AG04450 (cell line): ENCODE measurements around the gene TRIM42. TPM values are rescaled to one million over a fixed set of nuclear protein-coding genes. Genes with fewer than 3 reads are reported as not detected.

ENCODE experiments used
- CTCF ChIA-PET: fragments of 300-600, 350-600 bp; formaldehyde crosslinking; extraction: SDS; loops from one replicate; lab custom pipeline; 2022; ENCODE audit warnings: antibody characterized with exemption, inconsistent platforms; lab: Charles Lee
- POLR2A ChIA-PET: fragments of 350-600 bp; formaldehyde crosslinking; extraction: SDS; loops from one replicate; lab custom pipeline; 2021; ENCODE audit warnings: antibody characterized with exemption, inconsistent platforms; lab: Yijun Ruan, JAX
- DNase-seq: peaks from one replicate; pipeline ENCODE4 v3.0.0-alpha.2; 2011; ENCODE audit warnings: low read depth, low spot score
- H3K27ac ChIP-seq: one replicate; pipeline ENCODE4 v1.5.1; 2012; ENCODE audit warnings: low read depth, low read length, control low read depth
- H3K27me3 ChIP-seq: one replicate; pipeline ENCODE4 v1.6.0; 2012; ENCODE audit warnings: low read length; ENCODE audit not compliant: control insufficient read depth, insufficient read depth
- H3K4me3 ChIP-seq: 2 replicates; pipeline ENCODE4 v1.5.1; 2011; ENCODE audit warnings: mild to moderate bottlenecking, low read depth, low read length, control low read depth
- H3K9me3 ChIP-seq: 2 replicates; pipeline ENCODE4 v1.5.1; 2012; ENCODE audit warnings: low read length; ENCODE audit not compliant: control insufficient read depth, insufficient read depth
- polyA plus RNA-seq: library from polyadenylated mRNA; depleted of rRNA; stranded (reverse); fragments of >200 nt; gene quantifications from 2 replicates; pipeline ENCODE4 v1.2.3, GENCODE V29; 2011
- TF ChIP-seq, protein P1 (sequence below): IDR thresholded peaks from 2 replicates; pipeline ENCODE4 v1.5.1; 2011; ENCODE audit warnings: low read depth, low read length, control low read depth, inconsistent platforms

TRIM42 gene
- polyA plus RNA-seq, 1 experiment = not detected

DNA sequence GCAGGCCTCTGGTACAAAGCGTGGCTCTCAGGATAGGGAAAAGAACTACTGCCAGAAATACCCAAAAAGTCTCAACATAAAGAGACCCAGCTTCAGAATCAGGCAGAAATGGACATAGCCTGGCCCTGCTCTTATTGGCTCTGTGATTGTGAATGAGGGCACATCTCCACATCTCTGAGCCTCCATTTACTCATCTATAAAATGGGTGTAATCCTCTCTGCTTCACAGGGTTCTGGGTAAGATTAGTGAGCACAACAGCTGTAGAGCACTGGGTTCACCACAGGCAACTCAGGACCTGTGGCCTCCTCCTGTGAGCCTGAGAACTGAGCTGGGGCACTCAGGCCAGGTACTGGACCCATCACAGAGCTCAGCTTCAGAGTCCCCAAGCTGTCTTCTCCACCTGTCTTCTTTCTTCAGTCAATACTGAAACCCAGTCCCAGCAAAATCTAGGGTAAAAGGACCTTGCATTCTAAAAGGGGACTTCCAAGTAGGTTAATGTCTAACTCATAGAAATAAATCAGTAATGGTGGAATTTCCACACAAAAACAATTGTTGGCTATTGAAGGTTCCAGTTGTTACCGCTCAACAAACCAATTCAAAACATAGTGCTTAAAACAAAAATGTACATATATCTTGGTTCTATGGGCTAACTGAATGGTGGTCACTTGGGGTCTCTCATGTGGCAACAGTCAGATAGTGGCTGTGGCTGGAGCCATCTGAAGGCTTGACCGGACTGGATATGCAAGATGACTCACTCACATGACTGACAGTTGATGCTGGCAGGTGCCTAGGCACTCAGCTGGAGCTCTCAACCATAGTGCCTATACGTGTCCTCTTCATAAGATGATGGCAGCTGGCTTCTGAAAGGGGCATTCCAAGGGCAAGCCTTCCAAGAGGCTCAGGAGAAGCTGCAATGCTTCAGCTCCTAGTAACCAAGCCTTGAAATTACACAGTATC is 47.3 kb downstream of the TRIM42 start:
- Histone ChIP-seq H3K9me3 (no peaks in the 10 kb centered on the region), H3K27me3 (no peaks in the 10 kb centered on the region), H3K27ac (no peak overlapping the region), H3K4me3 (no peak overlapping the region)
- POLR2A ChIA-PET = no interaction called here
- CTCF ChIA-PET = no interaction called here
- DNase-seq = no peak
- TF ChIP-seq, protein P1, sequence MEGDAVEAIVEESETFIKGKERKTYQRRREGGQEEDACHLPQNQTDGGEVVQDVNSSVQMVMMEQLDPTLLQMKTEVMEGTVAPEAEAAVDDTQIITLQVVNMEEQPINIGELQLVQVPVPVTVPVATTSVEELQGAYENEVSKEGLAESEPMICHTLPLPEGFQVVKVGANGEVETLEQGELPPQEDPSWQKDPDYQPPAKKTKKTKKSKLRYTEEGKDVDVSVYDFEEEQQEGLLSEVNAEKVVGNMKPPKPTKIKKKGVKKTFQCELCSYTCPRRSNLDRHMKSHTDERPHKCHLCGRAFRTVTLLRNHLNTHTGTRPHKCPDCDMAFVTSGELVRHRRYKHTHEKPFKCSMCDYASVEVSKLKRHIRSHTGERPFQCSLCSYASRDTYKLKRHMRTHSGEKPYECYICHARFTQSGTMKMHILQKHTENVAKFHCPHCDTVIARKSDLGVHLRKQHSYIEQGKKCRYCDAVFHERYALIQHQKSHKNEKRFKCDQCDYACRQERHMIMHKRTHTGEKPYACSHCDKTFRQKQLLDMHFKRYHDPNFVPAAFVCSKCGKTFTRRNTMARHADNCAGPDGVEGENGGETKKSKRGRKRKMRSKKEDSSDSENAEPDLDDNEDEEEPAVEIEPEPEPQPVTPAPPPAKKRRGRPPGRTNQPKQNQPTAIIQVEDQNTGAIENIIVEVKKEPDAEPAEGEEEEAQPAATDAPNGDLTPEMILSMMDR = no peak

DNA sequence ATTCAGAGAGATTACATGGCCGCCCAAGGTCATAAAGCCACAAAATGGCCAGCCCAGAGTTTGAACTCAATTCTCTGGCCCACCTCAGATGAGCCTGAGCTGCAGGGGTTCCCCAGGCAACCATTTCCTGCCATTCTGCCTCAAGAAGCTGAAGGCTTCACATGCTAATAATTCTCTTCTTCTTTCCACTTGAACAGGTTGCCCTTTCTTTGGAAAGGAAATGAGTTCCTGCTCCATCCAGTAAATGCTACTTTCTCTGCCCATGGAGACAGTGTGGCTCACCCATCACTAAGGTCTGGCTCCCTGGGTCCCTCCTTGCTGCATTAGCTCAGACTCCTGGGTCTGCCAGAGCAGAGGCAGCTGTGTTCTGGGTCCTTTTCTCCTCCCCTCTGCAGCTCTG is 48.2 kb downstream of the TRIM42 start:
- H3K9me3 ChIP-seq = no peaks in the 10 kb centered on the region
- DNase-seq = no peak
- no peaks in the 10 kb centered on the region for H3K27me3 ChIP-seq
- no peak overlapping the region for H3K27ac ChIP-seq
- TF ChIP-seq, protein P1 = no peak
- H3K4me3 ChIP-seq = no peak overlapping the region
- CTCF ChIA-PET = no interaction called here
- POLR2A ChIA-PET = no interaction called here

DNA sequence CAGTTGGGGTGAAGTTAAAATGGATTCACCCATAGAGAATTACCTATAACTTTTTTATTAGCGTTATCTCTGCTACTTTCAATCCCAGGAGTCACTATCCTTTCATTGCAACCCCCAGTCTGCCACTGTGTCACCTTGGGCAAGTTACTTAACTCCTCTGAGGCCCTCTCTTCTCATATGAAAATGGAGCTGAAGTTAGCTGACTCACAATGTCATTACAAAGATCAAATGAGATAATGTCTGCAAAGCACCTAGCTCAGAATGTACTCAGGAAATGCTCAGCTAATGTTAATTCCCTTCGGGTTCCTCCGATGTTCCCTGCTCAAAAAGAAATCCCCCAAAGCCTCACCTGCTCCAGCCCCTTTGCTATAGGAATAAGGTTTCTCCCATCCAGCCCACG is 50.0 kb downstream of the TRIM42 start:
- ChIA-PET CTCF (no interaction called here), POLR2A (no interaction called here)
- no peak for DNase-seq
- H3K27ac ChIP-seq = no peak overlapping the region
- H3K4me3 ChIP-seq = no peak overlapping the region
- no peaks in the 10 kb centered on the region for H3K9me3 ChIP-seq
- TF ChIP-seq, protein P1 = no peak
- H3K27me3 ChIP-seq = no peaks in the 10 kb centered on the region

DNA sequence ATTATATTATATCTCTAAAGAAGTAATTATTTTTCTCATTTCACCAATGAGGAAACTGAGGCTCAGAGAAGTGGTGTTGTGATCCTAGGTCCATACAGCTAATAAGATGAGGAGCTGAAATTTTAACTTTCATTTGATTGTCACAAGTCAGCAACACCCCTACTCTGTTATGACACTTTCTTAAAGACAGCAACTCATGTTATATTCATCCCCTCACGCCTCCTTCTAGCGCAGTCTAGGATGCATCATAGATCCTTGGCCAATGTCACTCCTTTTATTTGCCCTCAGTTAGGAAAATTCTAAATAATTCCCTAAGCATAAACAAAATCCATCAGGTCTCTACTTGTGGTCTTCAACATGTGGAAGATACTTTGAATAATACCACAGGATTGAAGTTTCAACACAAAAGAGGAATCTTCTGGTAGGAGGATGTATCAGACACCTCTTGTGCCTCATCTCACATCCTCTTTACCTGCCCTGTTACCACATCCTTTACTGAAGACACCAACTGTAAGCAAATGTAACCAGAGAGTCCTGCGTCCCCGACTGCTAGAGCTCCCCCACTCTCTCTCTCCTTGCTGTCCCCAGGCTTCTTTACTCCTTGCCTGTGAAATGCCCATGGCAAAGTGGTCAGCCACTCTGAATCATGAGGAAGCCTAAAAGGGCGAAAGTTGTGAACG is 53.7 kb downstream of the TRIM42 start:
- Histone ChIP-seq H3K4me3 (no peak overlapping the region), H3K27ac (no peak overlapping the region), H3K9me3 (no peaks in the 10 kb centered on the region), H3K27me3 (no peaks in the 10 kb centered on the region)
- ChIA-PET POLR2A (no interaction called here), CTCF (no interaction called here)
- DNase-seq = no peak
- TF ChIP-seq, protein P1 = no peak

DNA sequence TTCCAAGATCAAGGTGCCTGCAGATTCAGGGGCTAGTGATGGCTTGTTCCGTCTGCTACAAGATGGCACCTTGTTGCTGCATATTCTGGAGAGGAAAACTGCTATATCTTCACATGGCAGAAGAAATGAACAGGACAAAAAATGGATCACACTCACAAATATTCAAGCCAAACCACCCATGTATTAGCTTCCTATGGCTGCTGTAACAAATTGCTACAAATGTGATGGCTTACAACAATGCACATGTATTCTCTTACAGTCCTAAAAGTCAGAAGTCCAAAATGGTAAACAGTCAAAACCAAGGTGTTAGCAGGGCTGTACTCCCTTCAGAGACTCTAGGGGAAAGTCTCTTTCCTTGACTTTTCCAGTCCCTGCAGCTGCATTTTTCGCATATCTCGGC is 55.8 kb downstream of the TRIM42 start:
- TF ChIP-seq, protein P1 = no peak
- ChIA-PET POLR2A (no interaction called here), CTCF (no interaction called here)
- Histone ChIP-seq H3K27me3 (no peaks in the 10 kb centered on the region), H3K9me3 (no peaks in the 10 kb centered on the region), H3K4me3 (no peak overlapping the region), H3K27ac (no peak overlapping the region)
- no peak for DNase-seq
